GM18498 (cell line): Measurements from ENCODE around the gene MAP4.
"Not testable (repeated sequence)": the region's sequence is repeated elsewhere in the genome, so short reads cannot be mapped to it uniquely, and the experiment has no call there.

Experiments used
- ATAC-seq: cut with Tn5 transposase; IDR thresholded peaks from one replicate; pipeline ENCODE4 v1.9.1; 2021; ENCODE audit warnings: mild to moderate bottlenecking, moderate library complexity; ENCODE audit not compliant: unreplicated experiment

MAP4 gene

DNA sequence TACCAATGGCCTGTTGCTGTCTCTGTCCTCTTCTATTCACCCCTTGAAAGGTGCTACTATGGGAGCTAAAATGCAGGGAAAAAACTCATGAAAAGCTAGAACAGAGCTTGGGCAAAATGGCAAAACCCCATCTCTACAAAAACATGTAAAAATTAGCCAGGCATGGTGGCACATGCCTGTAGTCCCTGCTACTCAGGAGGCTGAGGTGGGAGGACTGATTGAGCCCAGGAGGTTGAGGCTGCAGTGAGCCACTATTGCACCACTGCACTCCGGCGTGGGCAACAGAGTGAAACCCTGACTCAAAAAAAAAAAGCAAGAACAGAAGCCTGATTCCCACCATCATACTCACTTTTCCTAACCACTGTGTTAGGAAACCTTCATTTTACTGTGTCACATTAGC, 1.9 kb downstream of the MAP4 start:
- no peak for ATAC-seq

DNA sequence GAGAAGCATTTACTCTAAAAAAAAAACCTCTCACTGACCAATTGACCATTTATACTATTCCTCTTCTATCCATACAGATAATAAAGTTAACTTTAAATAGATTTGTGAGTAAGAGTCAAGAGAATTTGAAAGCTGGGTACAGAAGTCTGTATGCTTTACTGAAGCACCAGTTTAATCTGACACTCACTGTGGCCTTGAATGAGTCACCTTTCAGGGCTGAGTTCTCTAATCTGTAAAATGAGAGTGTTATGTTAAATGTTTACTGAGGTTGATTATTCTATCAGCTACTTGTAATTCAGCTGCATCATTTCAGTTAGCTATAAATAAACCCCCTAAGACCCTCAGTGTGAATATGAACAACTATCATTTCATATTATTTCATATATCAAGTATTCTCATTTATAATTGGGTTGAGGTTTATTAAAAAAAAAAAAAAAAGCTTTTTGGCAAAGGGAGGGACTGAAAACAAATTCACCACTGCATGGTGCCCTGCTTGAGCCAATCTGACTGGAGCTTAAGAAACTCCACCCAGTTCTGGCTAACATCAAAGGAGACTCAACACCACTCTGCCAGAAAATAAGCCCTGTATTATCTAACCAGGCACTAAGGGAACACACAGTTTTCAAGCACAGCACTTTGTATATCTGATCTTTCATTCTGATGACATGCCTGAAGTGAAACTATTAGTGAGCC, 2.8 kb downstream of the MAP4 start:
- no peak for ATAC-seq

DNA sequence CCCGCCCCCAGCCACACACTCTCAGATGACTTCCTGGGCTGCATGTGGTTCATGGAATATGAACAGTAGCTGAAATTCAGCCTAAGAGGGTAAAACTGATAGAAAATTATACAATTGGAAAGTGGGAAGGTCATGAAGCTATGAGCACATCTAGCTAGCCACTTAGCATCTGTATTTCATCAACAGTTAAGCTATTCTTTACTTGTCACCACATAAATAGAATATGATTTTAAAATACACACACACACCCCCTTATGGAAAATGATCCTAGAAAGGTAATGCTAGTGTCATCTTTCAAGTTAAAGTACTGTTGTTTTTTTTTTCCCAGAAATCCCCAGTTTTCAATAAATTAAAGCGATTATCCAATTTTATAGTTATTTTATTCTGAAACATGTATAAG, 3.6 kb downstream of the MAP4 start:
- no peak for ATAC-seq

DNA sequence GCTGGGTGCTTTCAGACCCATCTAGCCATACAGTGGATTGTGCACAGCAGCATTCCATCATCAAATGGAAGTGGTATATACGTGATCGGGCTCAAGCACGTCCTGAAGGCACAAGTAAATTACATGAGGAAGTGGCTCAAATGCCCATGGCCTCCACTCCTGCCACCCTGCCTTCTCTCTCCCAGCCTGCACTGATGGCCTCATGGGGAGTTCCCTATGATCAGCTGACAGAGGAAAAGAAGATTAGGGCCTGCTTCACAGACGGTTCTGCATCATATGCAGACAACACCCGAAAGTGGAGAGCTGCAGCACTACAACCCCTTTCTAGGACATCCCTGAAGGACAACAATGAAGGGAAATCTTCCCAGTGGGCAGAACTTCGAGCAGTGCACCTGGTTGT, 8.2 kb downstream of the MAP4 start:
- ATAC-seq: not testable (repeated sequence)

DNA sequence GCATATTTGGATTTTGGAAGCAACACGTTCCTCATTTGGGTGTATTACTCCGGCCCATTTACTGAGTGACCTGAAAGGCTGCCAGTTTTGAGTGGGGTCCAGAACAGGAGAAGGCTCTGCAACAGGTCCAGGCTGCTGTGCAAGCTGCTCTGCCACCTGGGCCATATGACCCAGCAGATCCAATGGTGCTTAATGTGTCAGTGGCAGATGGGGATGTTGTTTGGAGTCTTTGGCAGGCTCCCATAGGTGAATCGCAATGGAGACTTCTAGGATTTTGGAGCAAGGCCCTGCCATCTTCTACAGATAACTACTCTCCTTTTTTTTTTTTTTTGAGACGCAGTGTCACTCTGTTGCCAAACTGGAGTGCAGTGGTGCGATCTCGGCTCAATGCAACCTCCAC, 8.9 kb downstream of the MAP4 start:
- not testable (repeated sequence) for ATAC-seq

DNA sequence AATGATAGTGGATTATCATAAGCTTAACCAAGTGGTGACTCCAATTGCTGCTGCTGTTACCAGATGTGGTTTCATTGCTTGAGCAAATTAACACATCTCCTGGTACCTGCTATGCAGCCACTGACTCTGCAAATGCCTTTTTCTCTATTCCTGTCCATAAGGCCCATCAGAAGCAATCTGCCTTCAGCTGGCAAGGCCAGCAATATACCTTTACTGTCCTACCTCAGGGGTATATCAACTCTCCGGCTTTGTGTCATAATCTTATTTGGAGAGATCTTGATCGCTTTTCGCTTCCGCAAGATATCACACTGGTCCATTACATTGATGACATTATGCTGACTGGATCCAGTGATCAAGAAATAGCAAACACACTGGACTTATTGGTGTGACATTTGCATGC, 9.4 kb downstream of the MAP4 start:
- ATAC-seq: not testable (repeated sequence)

DNA sequence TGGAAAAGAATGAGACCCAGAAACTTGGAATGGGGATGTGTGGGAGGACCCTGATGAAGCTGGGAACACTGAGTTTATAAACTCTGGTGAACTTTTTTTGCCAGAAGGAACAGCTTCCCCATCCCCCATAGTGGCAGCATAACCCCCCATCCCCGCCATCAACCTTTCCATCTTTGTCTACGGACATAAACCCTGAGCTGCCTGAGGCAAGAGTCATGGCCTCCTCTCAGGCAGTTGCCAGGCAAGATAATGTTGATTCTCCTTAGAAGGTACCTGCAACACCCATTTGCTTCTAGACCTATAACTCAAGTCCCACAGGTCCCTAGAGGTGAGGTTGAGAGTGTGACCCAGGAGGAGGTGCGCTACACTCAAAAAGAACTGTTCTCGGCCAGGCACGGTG, 11.5 kb downstream of the MAP4 start:
- no peak for ATAC-seq

DNA sequence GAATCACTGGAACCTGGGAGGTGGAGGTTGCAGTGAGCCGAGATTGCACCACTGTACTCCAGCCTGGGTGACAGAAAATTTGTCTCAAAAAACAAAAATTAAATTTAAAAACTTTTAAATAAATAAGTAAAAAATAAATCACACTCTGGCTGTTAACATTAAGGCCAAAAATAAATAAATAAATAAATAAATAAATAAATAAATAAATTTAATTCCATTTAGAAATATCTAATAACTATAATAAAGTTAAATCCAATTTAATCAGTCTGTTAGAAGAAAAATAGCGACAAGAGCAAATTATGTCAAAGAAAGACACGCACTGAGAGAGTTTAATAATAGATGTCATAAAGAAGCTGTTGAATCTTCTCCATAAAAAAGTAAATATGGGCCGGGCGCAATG, 13.4 kb downstream of the MAP4 start:
- no peak for ATAC-seq

DNA sequence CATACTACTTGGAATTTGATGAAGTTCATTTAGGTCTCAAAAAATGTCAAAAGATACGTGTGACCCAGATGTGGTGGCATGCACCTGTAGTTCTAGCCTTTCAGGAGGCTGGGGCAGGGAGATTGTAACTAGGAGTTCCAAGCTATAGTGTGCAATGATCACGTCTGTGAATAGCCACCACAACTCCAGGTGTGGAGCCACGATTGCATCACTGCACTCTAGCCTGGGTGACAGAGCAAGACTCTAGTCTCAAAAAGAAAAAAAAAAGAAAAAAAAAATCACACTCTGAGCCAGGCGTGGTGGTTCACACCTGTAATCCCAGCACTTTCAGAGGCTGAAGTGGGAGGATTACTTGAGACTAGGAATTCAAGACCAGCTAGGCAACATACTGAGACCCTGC, 14.2 kb downstream of the MAP4 start:
- no peak for ATAC-seq

DNA sequence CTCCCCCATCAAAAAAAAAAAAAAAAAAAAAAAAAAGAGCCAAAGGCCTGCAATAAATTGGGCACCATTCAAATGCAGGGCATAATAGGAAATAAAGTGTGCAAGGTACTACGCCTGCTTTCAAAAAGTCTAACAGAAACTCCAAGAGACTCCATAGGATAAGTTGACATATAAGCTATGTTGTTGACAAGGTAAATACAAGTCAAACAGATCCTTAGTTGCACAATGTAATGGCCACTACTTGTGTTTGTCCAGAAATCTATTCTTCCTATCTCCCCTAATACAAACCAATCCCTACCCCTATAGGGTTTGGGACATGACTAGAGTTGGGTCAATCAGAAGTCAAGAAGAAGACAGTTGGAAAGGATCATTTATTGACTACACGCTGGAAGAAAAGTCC, 16.0 kb downstream of the MAP4 start:
- ATAC-seq: no peak

DNA sequence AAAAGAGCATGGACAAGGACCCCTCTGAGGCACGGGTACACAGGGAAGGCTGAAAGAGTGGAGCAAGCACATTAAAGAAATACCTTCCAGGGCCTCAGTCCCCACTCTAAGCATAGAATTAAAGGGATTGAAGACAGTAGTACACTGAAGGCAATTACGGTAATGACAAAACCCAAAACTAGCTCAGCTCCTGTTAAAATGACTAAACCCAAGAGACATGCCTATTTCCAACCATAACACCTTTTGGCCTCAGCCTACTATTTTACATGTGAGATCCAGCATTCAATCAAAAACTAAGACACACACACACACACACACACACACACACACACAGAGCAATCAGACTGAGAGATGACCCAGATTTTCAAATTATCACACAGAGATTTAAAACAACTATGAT, 19.8 kb downstream of the MAP4 start:
- ATAC-seq: no peak

DNA sequence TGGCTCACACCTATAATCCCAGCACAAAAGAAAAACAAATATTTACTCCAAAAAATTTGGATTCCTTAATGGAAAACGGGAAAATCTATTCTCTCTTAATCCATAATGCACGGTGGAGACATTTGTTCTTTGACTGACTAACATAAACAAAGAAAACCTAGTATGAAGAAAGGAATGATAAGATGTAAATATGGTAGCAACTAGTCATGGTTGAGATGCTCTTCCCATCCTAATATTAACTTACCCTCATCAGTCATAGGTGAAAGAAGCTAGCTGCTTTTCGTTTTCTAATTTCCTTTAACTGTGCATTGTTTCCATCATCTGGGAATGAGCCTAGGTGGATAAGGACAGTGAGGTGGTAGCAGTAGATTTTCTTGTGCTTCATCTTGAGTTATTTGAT, 22.0 kb downstream of the MAP4 start:
- ATAC-seq: no peak

DNA sequence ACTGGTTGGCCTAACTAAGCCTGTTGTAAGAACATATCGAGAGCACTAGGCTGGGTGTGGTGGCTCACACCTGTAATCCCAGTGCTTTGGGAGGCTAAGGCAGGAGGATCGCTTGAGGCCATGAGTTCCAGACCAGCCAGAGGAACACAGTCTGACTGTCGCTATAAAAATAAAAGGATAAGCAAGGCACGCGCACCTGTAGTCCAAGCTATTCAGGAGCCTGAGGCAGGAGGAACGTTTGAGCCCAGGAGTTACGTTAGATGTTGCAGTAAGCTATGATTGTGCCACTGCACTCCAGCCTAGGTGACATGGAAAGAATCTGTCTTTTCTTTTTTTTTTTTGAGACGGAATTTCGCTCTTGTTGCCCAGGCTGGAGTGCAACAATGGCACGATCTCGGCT, 24.9 kb downstream of the MAP4 start:
- ATAC-seq: no peak

DNA sequence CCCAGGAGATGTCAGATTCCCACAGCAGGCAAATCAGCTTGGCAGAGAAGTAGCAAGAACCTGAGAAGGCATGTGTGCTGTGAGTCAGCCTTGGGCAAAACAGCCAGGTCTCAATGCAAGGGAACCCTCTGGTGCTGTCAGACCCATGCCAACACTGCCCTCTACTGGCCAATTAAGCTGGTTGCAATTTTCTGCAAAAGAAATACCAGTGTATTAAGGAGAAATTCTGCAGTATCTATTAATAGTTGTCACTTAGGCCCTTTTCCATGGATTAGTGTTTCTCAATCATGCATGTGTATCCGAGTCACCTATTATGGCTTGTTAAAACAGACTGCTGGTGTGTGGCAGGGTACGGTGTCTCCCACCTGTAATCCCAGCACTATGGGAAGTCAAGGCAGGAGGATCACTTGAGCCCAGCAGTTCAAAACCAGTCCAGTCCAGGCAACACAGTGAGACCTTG, 26.2 kb downstream of the MAP4 start:
- peak; percentile 63 for ATAC-seq

DNA sequence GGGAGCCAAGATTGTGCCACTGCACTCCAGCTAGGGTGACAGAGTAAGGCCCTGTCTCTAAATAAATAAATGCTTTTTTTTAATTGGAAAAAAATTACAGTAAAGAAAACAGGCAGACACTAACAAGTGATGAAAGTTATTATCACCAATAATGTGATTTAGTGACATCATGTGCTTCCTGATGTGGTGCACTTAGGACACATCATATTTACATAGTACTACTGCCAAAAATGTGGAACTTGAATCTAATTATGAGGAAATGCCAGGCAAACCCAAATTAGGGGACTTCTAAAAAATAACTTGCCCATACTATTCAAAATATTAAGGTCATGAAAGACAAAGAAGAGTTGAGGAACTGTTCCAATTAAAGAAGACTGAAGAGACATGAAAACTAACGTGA, 30.8 kb downstream of the MAP4 start:
- ATAC-seq: no peak

DNA sequence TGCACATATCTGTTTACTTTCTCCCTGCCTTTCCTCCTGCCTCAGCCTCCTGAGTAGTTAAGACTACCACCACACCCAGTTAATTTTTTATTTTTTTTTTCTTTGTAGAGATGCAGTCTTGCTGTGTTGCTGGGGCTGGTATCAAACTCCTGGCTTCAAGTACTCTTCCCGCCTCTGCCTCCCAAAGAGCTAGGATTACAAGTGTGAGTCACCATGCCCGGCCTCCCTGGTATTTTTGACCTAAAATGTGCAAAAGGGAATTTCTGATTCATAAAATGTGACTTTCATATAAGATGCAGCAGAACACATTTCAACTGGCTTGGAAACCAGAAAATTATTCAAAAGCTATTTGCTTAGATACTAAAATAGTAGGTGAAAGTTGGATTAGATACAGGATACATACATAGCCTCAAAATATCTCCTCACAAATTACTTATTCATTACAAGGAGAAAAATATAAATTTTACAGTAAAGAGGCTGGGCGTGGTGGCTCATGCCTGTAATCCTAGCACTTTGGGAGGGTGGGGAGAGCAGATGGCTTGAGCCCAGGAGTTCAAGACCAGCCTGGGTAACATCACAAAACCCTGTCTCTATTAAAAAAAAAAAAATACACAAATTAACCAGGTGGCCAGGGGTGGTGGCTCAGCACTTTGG, 32.0 kb downstream of the MAP4 start:
- ATAC-seq: no peak

DNA sequence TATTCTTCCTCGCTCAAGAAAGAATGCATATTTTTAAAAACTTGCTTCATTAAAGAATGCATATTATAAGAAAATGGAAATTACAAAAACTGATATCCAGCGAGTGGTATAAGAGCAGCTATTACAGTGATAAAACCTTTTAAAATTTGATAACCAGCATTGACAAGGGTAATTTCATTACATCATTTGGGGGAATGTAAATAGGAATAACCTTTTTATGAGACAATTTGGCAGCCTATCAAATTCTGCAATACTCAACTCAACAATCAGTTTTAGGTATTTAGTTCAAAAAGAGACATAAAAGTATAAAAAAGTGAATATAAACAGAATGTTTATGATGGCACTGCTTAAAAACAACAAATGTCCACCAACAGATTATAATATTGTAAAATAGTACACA, 35.4 kb downstream of the MAP4 start:
- ATAC-seq: no peak

DNA sequence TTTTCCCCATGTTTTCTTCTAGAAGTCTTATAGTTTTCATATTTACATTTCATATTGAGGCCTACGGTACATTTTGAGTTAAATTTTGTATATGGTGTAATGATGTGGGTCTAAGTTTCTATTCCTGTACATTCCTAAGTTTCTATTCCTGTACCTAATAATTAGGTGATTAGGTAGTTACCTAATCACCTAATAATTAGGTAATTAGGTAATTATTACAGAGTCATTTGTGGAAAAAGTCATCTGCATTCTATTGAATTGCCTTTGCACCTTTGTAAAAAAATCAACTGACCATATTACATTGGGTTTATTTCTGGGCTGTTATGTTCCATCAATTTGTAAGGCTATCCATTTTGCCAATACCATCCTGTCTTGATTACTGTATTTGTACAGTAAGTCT, 37.1 kb downstream of the MAP4 start:
- no peak for ATAC-seq

DNA sequence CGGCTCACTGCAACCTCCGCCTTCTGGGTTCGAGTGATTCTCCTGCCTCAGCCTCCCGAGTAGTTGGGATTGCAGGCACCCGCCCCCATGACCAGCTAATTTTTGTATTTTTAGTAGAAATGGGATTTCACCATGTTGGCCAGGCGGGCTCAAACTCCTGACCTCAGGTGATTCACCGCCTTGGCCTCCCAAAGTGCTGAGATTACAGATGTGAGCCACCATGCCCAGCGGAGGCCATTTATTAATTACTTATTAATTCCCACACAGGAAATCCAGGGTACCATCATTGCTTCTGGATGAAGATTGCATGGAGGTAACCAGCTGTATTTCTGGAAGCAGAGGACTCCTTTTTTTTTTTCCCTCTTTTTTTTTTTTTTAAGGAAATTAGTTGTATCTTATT, 37.8 kb downstream of the MAP4 start:
- no peak for ATAC-seq

DNA sequence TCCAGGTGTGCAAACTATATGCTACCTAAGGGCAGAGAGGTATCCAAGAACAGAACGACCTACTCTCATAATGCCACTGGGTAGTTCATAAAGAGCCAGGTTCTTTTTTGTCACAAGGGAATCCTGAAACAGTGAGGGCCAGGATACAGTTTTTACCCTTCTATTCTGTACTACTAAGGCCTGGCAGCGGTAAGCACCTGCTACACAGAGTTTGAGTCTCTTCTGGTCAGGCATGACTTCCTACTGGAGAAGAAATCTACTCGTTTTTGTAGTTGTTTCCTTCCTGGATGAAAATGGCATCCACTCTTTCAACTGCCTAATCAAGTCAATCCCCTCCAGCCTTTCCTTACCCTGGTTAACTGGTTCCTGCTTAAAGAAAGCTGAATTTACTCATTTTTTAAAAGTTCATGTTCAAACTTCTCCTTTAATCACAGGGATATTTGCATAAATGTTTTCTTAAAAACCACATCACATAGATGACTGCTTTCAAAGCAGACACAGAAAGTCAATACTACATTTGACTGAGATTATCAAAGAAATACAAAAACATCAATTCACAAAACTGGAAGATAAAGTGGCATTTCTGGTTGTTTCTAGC, 40.0 kb downstream of the MAP4 start:
- no peak for ATAC-seq

DNA sequence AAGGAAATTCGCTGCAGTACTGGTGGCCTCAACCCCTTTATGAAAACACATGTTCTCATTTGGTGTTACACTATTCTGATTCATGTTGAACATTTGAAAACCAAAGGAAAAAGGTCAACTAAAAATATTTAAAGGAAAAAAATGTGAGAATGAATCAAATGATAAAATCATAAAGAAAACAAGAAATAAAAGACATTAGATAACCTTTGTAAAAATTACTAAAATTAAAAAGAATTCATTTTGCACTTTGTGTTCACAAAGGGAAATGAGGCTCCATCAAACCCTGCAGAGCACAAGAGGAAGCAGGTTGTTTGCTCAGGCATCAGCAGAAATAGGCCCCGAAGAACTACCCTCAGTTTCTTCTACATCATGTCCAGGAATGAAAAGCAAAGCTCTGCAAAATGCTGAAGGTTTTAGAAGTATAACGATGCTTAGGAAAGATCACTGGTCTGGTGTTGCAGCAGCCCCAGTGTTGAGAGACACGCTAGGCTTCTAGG, 41.2 kb downstream of the MAP4 start:
- ATAC-seq: no peak

DNA sequence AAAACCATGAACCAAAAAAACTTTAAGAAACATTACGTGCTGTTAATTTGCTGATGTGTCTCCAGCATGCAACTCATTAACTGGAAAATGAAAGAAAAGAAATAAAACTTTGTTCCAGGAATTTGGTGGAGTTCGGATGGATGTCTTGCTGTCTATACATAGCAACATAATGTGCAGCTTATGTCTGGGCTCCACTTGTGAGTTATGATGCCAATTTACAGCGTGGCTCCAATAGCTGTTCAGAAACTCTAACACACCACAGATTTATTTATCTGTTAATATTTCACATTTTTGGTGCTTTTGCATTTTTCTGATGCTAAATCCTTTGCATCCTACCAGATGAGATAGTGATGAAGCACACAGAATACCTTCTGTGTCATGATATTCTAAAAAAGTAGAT, 45.1 kb downstream of the MAP4 start:
- no peak for ATAC-seq
